GM10266 (cell line): ENCODE measurements around the gene TAS2R42.

Experiments used
- DNase-seq: peaks from one replicate; pipeline ENCODE4 v3.0.0; 2012; ENCODE audit errors: extremely low spot score
- TF ChIP-seq, protein P1 (sequence below): IDR thresholded peaks from 2 replicates; pipeline ENCODE4 v1.5.1; 2012; ENCODE audit warnings: mild to moderate bottlenecking, low read depth; ENCODE audit not compliant: control insufficient read depth, insufficient read depth; ENCODE audit errors: missing control alignments

The TAS2R42 gene

DNA sequence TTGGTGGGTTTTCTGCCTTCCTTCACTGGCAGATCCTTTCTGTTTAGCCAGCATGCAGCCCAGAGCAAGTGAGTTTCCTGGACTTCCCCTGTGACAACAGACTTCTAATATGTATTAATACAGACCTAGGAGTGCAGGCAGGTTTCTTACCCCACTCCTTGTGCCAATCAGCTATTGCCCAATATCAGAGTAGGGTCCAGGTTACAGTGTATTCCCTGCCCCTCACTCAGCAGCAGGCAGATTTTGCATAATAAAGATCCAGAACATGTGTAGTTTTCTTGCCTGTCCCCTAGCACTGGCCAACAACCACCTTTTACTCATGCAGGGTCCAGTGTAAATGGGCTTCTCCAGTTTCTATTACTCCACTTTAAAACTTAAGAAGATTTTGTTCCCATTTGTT, 20.4 kb downstream of the TAS2R42 start:
- TF ChIP-seq, protein P1, sequence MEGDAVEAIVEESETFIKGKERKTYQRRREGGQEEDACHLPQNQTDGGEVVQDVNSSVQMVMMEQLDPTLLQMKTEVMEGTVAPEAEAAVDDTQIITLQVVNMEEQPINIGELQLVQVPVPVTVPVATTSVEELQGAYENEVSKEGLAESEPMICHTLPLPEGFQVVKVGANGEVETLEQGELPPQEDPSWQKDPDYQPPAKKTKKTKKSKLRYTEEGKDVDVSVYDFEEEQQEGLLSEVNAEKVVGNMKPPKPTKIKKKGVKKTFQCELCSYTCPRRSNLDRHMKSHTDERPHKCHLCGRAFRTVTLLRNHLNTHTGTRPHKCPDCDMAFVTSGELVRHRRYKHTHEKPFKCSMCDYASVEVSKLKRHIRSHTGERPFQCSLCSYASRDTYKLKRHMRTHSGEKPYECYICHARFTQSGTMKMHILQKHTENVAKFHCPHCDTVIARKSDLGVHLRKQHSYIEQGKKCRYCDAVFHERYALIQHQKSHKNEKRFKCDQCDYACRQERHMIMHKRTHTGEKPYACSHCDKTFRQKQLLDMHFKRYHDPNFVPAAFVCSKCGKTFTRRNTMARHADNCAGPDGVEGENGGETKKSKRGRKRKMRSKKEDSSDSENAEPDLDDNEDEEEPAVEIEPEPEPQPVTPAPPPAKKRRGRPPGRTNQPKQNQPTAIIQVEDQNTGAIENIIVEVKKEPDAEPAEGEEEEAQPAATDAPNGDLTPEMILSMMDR: no peak
- no peak for DNase-seq

DNA sequence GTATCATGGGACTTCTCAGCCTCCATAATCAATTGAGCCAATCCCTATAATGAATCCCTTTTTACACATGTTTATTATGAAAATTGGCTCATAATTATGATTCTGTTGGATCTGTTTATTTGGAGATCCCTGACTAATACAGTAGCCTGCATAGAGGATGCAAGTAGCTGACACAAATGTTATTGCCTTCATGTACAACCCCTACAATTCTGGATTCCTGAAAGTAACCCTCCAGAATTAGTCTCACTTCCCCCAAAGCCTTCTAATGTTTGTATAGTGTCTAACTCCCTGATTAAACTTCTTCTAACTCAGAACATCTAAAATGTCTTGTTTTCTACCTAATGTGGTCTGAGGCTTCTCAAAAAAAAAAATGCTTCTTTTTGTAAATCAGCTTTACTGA, 22.4 kb downstream of the TAS2R42 start:
- DNase-seq: no peak
- TF ChIP-seq, protein P1: no peak

DNA sequence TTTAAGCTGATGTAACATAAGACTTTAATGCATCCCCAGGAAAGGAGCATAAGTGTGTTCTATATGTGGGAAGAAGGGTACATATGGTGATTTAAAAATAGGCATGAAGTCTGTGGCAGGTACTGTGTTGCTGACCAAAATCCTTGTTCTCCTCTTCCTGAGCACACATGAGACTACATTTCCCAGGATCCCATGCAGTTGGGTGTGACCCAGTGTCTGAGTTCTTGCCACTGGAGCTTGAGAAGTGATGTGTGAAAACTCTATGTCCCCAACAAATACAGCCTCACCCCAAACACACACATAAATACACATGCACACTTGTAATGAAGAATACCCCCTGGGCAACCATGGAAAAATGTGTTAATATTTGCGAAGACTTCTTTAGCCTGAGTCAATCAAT, 24.2 kb downstream of the TAS2R42 start:
- DNase-seq: no peak
- TF ChIP-seq, protein P1: no peak

DNA sequence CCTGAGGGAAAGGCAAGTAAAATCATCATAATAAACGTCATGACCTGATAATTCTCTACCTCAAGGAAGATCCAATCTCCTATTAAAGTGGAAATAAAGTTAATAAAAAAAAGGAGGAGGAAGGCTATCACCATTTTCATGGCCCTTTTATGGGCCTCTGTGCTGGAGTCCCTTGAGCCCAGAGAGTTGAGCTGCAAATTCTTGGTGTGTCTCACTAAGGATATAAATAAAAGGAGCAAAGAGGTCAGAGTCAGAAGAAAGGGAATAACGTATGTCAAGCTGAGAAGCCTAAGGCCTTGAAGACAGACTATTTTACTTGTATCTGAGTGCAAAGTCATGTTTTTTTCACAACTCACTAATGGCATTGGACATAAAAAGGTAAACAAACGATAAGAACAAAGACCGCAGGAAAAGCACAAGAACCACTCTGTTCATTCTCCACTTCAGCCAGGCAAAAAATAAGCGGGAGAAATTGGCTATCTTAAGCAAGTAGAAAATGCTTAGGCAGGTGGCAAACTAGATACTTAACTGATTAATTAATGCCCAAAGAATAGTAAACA, 27.8 kb downstream of the TAS2R42 start:
- TF ChIP-seq, protein P1: no peak

DNA sequence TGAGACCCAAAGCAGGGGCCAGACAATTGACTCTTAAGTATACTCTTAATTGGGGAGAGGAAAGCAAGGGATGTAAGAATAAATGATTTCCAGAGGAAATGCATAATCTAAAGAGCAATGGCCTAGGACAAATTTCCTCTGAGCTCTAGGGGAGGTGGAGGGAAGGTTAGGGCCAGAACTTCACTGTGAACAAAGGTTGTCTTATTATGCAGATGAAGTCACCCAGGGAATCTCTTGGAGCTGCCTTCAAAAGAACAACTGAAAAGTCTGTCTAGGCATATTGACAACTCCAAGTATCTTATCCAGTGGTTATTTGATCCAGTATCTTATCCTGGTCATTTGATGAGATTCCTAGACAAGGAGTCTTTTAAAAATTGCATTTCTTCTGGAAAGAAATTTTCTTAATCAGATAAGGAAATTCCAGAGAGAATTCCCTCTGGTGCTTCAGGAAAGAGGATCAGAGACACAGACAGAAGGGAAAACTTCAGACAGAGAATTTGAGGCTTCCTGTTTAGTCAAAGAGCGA, 32.3 kb downstream of the TAS2R42 start:
- DNase-seq: no peak
- TF ChIP-seq, protein P1: no peak

More for the DNA sequence above, 27.8 kb downstream of the TAS2R42 start:
- DNase-seq: no peak

DNA sequence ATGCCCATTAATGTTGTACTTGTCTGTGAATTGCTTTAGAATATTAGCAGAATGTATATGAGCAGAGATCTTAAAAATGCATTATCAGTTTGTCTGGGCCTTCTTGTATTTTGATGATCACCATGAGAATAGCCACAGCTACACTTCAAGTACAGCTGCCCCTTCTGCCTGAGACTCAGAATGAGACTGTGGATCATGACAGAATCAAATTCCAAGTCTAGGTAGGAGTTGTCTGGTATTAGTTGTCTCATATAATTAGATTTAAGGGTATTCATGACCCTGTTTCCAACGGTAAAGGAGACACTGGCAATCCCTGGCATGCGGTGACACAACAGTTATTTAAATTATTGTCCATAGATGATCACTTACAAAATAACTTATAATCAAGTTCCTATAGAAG, 34.0 kb downstream of the TAS2R42 start:
- TF ChIP-seq, protein P1: no peak

DNA sequence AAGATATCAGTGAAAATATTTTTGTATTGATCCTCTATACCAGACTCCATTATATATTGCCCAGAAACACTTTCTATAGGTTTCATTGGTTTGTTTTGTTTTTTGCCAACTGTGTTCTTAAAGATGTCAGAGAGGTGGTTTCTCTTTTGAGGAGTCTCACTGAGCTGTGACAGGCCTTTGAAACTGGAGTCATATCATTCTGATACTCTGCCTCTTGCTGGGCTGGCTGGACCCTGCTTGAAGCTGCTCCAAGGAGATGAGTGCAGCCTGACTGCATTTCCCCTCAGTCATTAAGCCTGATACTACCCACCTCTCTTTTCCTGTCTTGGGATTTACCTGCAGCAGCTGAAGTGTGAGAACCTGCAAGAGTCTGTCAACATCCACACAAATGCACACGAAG, 35.9 kb downstream of the TAS2R42 start:
- no peak for DNase-seq
- TF ChIP-seq, protein P1: no peak

More for the DNA sequence above, 34.0 kb downstream of the TAS2R42 start:
- DNase-seq: no peak
